Right lobe of liver (tissue), 4 donors: Measurements from ENCODE around the gene VDR.

Experiments used
- CTCF ChIP-seq, 4 donors: fragments of 200-600 bp in 3 of 4; fragments of 450-650 bp in 1 of 4; IDR thresholded peaks; one replicate each; pipeline versions ENCODE4 v1.5.1 to v1.8.0; 2016 to 2022; ENCODE audit warnings: antibody characterized with exemption in 4 of 4, mild to moderate bottlenecking in 2 of 4
- POLR2A ChIP-seq: fragments of 450-650 bp; IDR thresholded peaks from one replicate; pipeline ENCODE4 v1.6.1; 2017; ENCODE audit warnings: antibody characterized with exemption, mild to moderate bottlenecking
- donor health status: DM: no; HTN: no; CAD: no.
- donor health status: DM: no; HTN: no; CAD: no.
- donor health status: DM: no; HTN: yes; CAD: no.

GRCh38 chr12:47891356-47891755 is 13.4 kb downstream of the VDR start:
- TF ChIP-seq CTCF (IDR thresholded peaks at IDR 0.05): no peak
- TF ChIP-seq POLR2A: no peak
